Adipose tissue (tissue), 3 donors: ENCODE data around the gene GABBR2. TPM values are rescaled to one million over a fixed set of nuclear protein-coding genes. Genes with fewer than 3 reads are reported as not detected.
"Not testable (repeated sequence)": the region's sequence is repeated elsewhere in the genome, so short reads cannot be mapped to it uniquely, and the experiment has no call there.

Source experiments
- H3K27ac ChIP-seq: one replicate; pipeline ENCODE4 v1.5.1; 2013; ENCODE audit warnings: low read depth, low read length
- WGBS, 3 donors: extraction: QIAGEN DNeasy Blood & Tissue Kit; methylation state at CpG; one replicate each; pipeline ENCODE4 v1.1.7; 2013; 5-methylcytosine and 5-hydroxymethylcytosine counted together
- polyA plus RNA-seq, 3 donors: library from polyadenylated mRNA; stranded (reverse); fragments of 200-250 nt; gene quantifications; one replicate each; pipeline ENCODE4 v1.2.3, GENCODE V29; 2013
- donor health status: healthy with polysubstance abuse.
- donor health status: Bipolar disorder and iron deficiency.
- donor health status: healthy.

The GABBR2 gene
- polyA plus RNA-seq, 3 donors, result 0.01 TPM; not detected in 2

DNA sequence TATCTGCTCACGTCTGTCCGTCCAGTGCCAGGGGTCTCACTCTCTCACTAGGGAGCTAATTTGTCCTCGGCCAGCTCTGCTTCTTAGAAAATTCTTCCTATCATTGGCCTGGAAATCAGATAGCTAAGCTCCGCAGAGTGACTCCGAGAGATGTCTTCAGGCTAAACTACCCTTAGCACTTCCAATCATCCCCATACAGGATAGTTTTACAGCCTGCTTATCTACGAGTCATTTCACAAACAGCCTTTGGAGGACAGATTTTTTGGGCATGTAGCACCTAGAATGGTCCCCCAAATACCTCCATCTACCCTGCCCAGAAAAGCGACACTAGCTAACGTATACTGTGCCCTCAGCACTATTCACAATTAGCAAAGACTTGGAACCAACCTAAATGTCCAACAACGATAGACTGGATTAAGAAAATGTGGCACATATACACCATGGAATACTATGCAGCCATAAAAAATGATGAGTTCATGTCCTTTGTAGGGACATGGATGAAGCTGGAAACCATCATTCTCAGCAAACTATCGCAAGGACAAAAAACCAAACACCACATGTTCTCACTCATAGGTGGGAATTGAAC lies 123.8 kb downstream of the GABBR2 start:
- 77 to 86% (median 79%) methylated on average over 9 of the region's 10 CpGs for WGBS, 3 donors
- H3K27ac ChIP-seq, result not testable (repeated sequence)

DNA sequence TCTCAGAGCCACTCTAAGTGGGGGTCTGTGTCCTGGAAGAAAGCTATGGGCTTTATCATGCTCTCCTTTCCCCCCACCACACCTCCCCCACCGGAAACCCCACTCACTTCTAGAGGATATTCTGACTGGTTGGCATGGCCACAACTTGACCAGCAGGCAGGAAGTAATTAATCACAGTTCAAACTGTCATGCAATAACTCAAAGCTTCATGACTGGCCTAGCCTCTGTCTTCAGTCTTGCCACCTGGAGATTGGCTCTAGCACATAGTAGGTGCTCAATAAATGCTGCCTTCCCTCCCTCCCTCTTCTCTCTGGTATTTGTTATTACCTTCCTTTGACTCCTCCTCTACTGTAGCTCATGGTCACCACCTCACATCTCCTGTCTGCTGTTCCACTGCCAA lies 124.7 kb downstream of the GABBR2 start:
- no peak overlapping the region for H3K27ac ChIP-seq
- 0 to 13% (median 7%) methylated on average over 1 of the region's 1 CpG for WGBS, 3 donors

DNA sequence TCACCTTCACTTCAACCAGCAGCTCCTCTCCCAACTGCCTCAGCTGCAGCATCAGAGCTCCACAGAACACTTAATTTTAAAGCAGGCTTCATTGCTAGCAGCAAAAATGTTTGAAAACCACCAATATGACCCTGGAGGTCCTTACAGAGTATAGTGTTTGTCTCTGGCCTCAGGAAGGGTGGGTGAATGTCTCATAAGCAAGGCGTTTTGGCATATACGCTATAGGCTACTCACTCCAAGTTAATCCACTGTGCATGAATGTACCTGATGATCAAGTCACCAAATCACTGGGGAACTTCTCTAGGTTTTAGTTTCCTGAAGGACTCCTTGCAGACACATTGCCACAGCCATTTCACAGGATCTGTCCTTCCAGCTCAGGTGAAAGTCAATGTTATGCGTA lies 125.3 kb downstream of the GABBR2 start:
- no peak overlapping the region for H3K27ac ChIP-seq
- 65 to 83% (median 70%) methylated on average over 3 of the region's 3 CpGs for WGBS, 3 donors

- no peak overlapping the region for H3K27ac ChIP-seq
- WGBS, 3 donors, result 72 to 77% (median 74%) methylated on average over 11 of the region's 11 CpGs
Observed at GRCh38 chr9:98580956-98581355, 127.8 kb downstream of the GABBR2 start.

DNA sequence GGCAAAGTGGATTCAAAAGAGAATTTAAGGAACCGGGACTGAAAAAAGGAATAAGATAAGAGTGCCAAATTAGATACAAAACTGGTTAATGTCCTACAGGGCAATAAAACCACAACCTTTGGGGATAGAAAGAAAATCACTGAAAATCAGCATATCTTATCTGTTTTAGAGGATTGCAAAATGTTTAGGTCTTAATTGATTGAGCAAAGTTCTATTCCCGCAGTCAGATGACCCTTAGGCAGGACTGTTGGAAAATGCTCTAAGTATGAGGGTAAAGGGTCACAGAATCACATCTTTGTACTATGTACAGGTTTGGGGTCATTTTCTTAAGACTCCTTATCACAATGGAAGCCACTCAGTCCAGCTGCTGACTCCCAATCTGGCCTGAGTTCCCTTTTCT lies 129.0 kb downstream of the GABBR2 start:
- 37 to 76% (median 70%) methylated on average over 2 of the region's 2 CpGs for WGBS, 3 donors
- H3K27ac ChIP-seq, result no peak overlapping the region

DNA sequence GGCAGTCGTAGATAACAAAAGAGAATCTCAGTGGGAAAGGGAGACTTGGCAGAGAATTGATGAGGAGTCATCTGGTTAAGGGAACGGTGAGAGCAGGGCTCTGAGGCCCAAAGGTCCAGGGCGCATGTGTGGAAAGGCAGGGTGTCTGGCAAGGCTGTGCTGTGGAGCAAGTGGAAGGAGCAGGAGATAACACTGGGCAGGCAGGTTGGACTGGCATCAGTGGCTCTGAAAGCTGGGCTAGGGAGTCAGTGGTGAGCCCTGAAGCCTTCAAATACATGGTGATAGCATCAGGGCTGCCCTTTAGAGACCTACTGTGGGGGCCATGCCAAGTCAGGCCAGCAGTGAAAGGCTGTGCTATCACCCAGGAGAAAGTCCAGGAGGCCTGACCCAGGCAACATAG lies 131.3 kb downstream of the GABBR2 start:
- WGBS, 3 donors, result 63 to 91% (median 73%) methylated on average over 3 of the region's 3 CpGs
- no peak overlapping the region for H3K27ac ChIP-seq

DNA sequence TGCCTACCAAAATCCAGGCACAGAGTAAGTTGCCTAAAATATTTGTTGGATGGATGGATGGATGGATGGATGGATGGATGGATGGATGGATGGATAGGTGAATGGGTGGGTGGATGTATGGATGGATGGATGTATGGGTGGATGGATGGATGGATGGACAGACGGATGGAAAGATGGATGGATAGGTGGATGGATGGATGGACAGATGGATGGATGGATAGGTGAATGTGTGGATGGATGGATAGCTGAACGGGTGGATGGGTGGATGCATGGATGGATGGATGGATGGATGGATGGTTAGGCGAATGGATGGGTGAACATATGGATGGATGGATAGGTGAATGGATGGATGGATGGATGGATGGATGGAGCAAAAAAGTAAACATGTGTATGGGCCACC lies 131.9 kb downstream of the GABBR2 start:
- 85 to 90% (median 86%) methylated on average over 3 of the region's 3 CpGs for WGBS, 3 donors
- no peak overlapping the region for H3K27ac ChIP-seq

DNA sequence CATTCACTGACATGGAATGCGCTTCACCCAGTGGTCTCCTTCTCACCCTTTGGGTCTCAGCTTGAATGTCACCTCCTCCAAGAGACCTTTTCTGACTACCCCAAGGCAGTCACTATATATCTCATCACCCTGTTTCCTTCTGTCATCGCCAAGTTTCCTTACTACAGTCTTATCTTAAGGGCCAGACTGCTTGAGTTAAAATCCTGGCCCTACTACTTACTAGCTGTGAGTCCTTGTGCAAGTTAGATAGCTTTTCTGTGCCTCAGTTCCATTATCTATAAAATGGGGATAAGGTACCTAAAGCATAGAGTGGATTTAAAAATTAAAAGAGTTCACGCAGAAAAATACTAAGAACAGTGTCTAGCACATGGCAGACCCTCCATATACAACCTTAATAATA lies 132.4 kb downstream of the GABBR2 start:
- WGBS, 3 donors, result 76 to 91% (median 86%) methylated on average over 3 of the region's 3 CpGs
- H3K27ac ChIP-seq, result no peak overlapping the region

GRCh38 chr9:98575379-98576346 lies 133.1 kb downstream of the GABBR2 start:
- H3K27ac ChIP-seq, result no peak overlapping the region
- 44 to 69% (median 47%) methylated on average over 13 of the region's 13 CpGs for WGBS, 3 donors

GRCh38 chr9:98573749-98574278 lies 134.9 kb downstream of the GABBR2 start:
- no peak overlapping the region for H3K27ac ChIP-seq

GRCh38 chr9:98572796-98573195 lies 135.9 kb downstream of the GABBR2 start:
- 84 to 93% (median 85%) methylated on average over 7 of the region's 7 CpGs for WGBS, 3 donors

More at GRCh38 chr9:98573749-98574278, 134.9 kb downstream of the GABBR2 start:
- whole genome bisulfite sequencing, 3 donors, result 83 to 93% (median 91%) methylated on average over 5 of the region's 5 CpGs

GRCh38 chr9:98572054-98572627 lies 136.6 kb downstream of the GABBR2 start:
- H3K27ac ChIP-seq, result no peak overlapping the region
- WGBS, 3 donors, result 61 to 71% (median 63%) methylated on average over 4 of the region's 4 CpGs

More at GRCh38 chr9:98572796-98573195, 135.9 kb downstream of the GABBR2 start:
- H3K27ac ChIP-seq, result no peak overlapping the region

DNA sequence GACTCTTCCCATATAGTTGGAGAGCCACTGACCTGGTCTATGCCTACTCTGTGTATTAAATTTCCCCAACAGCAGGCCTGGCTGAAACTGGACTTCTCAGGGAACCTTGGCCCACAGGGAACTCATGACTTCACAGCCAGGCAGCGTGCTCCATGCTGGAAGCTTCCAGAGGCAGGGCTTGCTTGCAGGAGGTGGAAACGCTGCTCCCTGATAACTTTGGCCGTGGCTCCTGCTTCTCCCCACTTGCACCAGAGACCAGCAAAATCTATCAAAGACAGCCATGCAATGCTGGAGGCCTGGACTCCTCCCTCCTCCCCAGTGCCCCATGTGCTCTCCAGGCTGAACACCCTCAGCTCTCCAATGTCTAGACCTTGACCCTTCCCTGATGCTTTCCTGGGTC lies 137.1 kb downstream of the GABBR2 start:
- H3K27ac ChIP-seq, result no peak overlapping the region
- 75 to 76% (median 76%) methylated on average over 3 of the region's 3 CpGs for WGBS, 3 donors

DNA sequence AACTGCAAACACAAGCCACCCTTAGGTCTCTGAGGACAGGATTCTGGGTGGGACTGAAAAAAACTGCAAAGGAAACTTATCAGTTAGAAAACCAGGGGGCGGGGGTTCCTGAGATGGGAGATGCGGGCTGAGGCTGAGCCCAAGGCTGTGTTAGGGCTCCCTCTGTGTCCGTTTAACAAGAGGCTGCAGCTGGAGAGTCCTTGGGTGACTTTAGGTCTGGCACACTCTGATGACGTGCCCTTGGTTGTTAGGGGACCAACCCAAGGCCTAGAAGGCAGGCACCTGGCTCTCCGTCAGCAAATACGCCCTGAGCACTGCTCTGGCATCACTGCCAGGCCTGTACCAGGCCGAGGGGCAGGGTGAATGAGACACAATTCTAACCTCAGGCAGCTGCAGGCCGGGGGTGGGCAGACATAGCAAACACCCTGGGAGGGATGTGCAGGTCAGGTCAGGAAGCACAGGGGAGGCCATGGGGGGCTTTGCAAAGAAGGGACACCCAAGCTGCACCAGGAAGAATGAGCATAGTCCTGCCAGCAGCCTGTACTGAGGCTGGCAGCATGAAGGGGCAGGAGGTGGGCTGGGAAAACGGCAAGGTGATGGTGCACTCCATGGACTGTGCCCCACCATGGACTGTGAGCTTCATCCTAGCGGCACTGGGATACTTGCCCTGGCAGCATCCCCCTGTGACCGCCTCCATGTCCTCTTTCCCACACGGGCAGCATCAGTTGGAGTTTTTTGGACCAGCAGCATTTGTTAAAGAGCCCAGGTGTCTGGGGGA lies 137.9 kb downstream of the GABBR2 start:
- no peak overlapping the region for H3K27ac ChIP-seq
- WGBS, 3 donors, result 69 to 78% (median 74%) methylated on average over 12 of the region's 12 CpGs

GRCh38 chr9:98570055-98570454 lies 138.7 kb downstream of the GABBR2 start:
- no peak overlapping the region for H3K27ac ChIP-seq
- WGBS, 3 donors, result 79 to 87% (median 84%) methylated on average over 9 of the region's 9 CpGs

GRCh38 chr9:98569491-98569890 lies 139.2 kb downstream of the GABBR2 start:
- H3K27ac ChIP-seq, result no peak overlapping the region
- 85 to 89% (median 88%) methylated on average over 4 of the region's 4 CpGs for WGBS, 3 donors

GRCh38 chr9:98568909-98569469 lies 139.7 kb downstream of the GABBR2 start:
- 56 to 72% (median 59%) methylated on average over 6 of the region's 6 CpGs for WGBS, 3 donors
- H3K27ac ChIP-seq, result no peak overlapping the region
